HT1080 (cell line): ENCODE results near the gene CGNL1. TPM values are rescaled to one million over a fixed set of nuclear protein-coding genes. Genes with fewer than 3 reads are reported as not detected.

Experiments
- DNase-seq: peaks from one replicate; pipeline ENCODE4 v3.0.0-alpha.2; 2015; ENCODE audit warnings: low read depth
- total RNA-seq: library from RNA; depleted of rRNA; stranded (reverse); fragments of >200 nt; shearing (Covaris generic); gene quantifications from 2 replicates; pipeline ENCODE4 v1.2.3, GENCODE V29; 2014

The CGNL1 gene
- total RNA-seq, 1 experiment from 2014 or later: 2.3 TPM

- no peak for DNase-seq
These were observed 168.7 kb downstream of the CGNL1 start for GRCh38 chr15:57544848-57545480.

GRCh38 chr15:57545995-57546394 lies 169.7 kb downstream of the CGNL1 start:
- DNase-seq: no peak

DNA sequence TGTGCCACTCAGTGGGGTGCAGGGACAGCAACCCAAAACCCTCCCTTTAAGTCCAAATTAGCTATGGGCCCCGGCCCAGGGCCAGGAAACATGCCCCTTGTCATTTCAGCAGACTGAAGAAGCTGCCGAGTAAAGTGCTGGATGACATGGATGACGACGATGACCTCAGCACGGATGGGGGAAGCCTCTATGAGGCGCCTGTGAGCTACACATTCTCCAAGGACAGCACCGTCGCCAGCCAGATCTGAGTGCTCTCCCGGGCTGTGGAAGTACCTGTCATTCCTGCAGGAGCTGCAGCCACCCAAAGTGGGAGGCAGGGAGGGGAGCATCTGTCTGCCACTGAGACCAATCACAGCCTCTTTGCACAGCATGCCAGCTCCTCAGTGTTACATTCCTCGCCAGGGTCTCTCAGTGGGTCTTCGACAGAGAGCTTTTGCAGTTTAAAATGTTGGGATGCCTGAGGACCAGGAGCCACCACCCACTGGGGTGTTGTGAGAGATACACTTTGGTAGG lies 171.0 kb downstream of the CGNL1 start:
- no peak for DNase-seq

GRCh38 chr15:57548351-57548750 lies 172.0 kb downstream of the CGNL1 start:
- DNase-seq: no peak

DNA sequence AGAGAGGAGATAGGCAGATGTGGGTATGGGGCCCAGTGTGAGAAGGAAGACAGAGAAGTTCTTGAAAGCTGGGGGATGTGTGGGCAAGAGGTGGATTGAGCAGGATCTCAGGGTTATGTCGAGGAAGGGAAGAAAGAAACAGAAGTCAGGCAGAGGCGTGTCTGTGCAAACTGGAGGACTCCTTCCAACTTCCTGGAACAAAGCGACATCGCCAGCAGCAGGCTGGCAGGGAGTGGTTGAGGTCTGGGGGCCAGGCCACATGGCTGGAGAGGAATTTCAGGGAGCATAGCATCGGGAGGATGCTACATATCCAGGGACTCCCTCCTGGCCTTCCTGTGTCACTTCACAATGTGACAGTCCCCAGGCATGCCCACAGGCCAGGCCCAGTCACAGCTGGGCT lies 172.5 kb downstream of the CGNL1 start:
- DNase-seq: no peak

DNA sequence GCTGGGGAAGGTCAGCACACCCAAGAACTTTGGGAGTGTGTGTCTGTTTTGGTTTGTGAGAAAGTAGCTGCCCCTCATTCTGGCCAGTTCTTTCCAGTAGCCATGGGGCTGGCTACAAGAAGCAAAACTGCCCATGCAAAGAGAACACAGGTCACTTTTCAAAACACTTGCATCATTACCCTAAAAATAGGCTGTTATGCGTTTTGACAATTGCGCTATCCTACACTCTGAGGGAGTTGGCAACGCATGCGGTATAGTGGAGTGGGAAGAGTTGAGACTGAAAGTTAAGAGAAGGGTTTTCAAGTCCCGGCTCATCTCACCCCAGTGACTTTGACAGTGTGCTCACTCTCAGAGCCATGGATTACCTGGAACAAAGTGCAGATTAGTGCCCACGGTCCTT lies 173.6 kb downstream of the CGNL1 start:
- no peak for DNase-seq

DNA sequence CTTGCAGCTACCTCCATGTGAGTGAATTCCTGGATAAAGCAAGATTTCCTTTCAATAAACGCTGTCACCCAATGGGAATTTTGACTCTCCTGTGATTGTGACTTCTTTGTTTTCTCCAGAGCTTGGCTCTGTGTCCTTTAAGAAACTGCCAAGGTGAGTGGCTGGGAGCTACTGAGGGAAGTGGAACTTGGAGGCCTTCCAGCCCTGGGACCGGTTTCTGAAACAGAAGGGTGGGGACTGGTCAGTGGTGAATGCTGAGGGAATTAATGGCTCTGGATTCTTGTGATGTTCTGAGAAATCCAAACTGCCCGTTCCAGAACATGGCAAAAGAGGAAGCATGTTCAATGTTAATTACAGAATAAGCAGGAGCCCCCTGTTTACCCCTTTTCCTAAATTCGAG lies 174.3 kb downstream of the CGNL1 start:
- no peak for DNase-seq

GRCh38 chr15:57551715-57552677 lies 175.7 kb downstream of the CGNL1 start:
- DNase-seq: peak; percentile 92

DNA sequence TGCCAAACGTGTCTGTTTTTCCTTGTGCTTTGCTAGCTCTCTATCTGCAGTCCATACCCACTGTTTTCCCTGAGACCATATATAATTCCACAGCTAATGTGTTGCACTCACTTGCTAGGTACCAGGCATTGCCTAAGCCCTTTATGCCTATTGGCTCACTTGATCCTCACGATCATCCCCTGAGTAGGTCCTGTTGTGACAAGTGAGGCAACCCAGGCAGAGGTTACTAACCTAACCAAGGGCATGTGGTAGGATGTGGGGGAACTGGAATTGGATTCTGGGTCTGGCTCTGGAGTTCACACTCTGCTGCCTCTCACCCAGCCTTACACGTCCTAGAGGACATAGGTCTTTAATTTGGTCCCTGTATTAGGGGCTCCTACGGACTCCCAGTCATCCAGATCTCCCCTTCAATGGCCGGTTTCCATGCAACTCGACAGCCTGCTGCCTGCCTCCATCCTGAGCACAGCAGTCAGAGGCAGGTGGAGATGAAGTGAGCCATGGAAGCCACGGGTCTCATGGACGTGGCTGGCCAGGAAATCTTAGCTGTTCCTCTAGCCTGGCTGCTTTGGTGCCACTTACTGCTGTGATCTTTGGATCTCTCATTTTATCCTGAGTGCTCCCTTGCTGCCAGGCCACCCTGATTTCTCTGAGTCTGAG lies 176.5 kb downstream of the CGNL1 start:
- no peak for DNase-seq

- DNase-seq: no peak
These were observed 177.2 kb downstream of the CGNL1 start for GRCh38 chr15:57553526-57553925.

DNA sequence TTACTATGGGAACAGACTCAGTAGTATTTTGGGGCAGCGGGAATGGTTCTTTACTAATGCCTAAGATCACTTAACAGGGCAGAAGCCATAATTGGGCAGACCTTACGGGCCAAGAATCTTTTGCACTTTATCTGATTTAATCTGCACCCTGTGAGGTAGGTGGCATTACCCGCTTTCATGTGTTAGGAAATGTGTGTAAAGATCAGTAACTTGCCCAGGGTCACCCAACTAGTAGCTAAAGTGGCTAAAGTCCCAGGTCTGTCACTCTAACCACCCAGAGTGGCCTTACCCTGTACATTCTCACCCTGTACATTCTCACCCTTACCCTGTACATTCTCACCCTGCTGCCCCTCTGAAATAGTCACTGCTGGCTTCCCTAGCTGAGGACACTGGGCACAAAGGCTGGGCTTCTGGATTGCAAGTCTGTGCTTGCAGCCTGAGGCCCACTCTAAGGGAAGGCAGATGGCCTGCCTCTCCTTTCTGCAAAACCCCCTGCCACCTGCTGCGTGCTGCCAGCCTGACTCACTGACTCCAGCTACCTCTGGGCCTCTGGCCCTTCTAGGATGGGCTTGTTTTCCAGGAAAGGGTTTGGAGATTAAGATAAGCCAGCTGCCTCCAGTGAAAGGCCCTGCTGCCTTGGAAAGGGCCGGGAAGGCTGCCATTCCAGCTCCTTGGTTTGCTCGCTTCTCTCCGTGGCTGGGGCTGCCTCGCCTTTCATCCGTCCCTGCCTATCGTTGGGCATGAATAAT lies 177.9 kb downstream of the CGNL1 start:
- DNase-seq: no peak

DNA sequence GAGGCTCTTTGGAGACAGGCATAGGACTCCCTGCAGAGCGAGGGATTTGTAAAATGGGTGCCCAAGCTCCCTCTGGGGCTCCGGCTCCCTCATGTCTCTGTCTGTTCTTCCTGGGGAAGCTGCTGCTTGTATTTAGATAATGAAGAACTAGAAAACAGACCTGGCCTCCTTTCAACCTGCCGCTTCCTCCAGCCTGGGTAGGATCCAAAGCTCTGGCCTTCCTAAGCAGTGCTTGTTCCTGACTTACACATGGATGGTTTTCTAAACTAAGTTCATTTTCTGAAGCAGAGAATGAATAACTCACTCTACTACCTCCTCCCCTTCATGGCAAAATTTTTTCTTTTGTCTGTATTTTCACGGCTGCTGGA lies 178.5 kb downstream of the CGNL1 start:
- no peak for DNase-seq

DNA sequence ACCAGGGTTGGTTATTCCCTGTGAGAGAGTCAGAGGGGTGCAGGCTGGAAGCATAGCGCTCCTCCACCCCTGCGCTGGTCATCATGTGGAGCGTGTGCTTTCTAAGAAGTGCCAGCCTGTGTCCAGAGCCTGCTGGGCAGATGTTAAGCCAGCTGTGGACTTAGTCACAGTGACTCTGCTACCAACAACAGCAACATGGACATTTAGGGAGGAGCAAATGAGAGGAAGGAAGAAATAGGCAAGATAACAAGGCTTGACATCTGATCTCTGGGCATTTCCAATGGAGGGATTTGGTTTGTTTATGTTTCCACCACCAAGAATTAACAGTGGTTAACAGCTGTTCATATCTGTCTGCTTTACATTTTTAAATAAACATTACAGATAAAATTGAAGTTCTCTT lies 179.0 kb downstream of the CGNL1 start:
- no peak for DNase-seq

DNA sequence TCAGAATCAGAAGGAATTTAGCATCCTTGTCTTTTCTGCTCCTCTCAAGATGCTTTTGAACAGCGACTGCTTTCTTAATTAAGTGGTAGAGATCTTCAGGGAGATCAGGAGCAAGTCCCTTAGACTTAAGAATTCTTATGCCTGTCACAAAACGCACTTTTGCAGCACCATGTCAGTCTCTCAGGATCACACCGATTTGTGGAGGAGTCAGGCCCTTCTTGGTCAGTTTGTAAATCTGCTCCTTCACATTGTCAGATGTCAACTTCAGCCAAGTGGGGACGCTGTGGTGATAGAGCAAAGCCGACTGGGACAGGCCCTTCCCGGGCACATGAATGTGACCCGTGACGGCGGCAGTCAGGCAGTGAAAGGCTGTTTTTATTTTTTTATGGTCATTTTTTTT lies 179.7 kb downstream of the CGNL1 start:
- DNase-seq: no peak

DNA sequence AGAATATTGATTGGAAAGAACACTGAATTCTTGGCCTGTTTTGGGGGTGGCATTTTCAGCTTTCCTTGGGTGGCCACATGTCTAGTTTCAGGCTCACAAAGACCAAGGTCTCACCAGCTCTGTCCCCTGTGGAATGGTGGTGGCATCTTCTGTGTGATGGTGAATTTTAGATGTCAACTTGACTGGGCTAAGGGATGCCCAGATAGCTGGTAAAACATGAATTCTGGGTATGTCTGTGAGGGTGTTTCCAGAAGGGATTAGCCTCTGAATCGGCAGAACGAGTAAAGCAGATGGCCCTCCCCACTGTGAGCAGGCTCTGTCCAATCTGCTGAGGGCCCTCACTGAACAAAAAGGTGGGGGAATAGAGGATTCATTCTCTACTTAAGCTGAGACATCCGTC lies 181.0 kb downstream of the CGNL1 start:
- DNase-seq: no peak

DNA sequence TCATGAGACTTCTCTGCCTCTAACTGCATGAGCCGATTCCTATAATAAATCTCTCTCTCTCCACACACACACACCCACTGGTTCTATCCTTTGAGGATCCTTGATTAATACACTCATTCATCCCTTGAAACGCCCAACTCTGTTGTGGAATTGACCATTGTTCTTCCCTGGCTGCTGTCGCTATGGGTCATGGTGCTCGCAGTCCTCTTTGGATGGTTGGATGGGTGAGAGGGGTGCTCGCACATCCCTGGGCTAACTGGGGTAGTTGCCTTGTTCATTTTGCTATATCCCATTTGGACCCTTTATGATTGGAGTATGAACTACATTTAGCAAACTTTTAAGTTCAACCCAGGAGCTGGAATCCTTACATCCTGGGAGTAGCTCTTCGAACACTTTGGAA lies 181.5 kb downstream of the CGNL1 start:
- DNase-seq: no peak

GRCh38 chr15:57559875-57560274 lies 183.6 kb downstream of the CGNL1 start:
- DNase-seq: peak; percentile 68

DNA sequence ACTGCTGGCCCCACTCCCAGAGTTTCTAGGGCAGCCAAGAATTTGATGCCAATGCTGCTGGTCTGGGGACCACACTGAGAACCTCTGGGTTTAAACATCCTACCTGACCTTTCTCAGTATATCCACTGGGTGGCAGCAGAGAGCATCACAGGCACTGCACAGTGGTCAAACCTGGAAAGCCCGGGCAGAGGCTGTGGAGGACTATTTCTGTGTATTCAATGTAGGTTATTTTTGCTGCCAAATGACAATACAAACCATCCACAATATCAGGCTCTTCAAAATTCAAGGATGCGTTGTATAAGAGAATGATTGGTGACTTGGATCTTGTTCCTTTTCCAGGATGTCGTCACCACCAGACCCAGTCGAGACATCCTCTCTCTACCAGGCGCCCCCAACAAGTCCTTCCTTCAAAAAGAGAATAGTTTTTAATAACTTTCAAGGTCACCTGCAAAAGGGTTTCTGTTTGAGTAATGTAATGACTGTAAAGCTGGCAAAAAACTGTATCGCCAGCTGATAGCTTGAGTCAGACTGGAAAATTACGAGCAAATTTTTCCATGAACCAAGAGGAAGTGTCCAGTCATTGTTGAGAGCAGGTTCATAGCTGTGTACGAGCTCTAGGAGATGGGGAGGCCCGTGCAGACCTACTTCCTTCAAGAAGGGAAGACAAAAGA lies 184.9 kb downstream of the CGNL1 start:
- peak; percentile 80 for DNase-seq

GRCh38 chr15:57562196-57562769 lies 186.0 kb downstream of the CGNL1 start:
- DNase-seq: no peak

GRCh38 chr15:57563416-57563815 lies 187.1 kb downstream of the CGNL1 start:
- DNase-seq: no peak
